WTC11 (cell line): Measurements from ENCODE around the gene RPRD2. TPM values are rescaled to one million over a fixed set of nuclear protein-coding genes. Genes with fewer than 3 reads are reported as not detected.

Source experiments
- ATAC-seq: fragments of 200-7000 bp; cut with Tn5 transposase; 2 replicates; pipeline ENCODE4 v1.10.0; 2021; ENCODE audit warnings: mild to moderate bottlenecking, moderate library complexity
- CTCF ChIA-PET: fragments of 300-600 bp; sonication (Branson Sonifier 250); formaldehyde crosslinking; loops from one replicate; lab custom pipeline; 2021; ENCODE audit warnings: antibody characterized with exemption; lab: Charles Lee
- POLR2A ChIA-PET: fragments of 350-600 bp; sonication (Branson Sonifier 250); formaldehyde crosslinking; loops from one replicate; lab custom pipeline; 2021; ENCODE audit warnings: antibody characterized with exemption; lab: Charles Lee
- DNase-seq: peaks from one replicate; pipeline ENCODE4 v3.0.0; 2021; ENCODE audit warnings: low spot score
- H3K27ac Mint-ChIP-seq: 2 replicates; pipeline ENCODE4 v1.8.0; 2021; ENCODE audit warnings: mixed read lengths
- H3K27me3 Mint-ChIP-seq: 2 replicates; pipeline ENCODE4 v1.8.0; 2021; ENCODE audit warnings: low read depth, mild to moderate bottlenecking, moderate library complexity, mixed read lengths
- H3K36me3 Mint-ChIP-seq: 2 replicates; pipeline ENCODE4 v1.8.0; 2021; ENCODE audit warnings: mixed read lengths
- H3K4me1 Mint-ChIP-seq: 2 replicates; pipeline ENCODE4 v1.8.0; 2022; ENCODE audit warnings: mixed read lengths
- H3K4me3 Mint-ChIP-seq: 2 replicates; pipeline ENCODE4 v1.8.0; 2021; ENCODE audit warnings: mild to moderate bottlenecking, moderate library complexity, mixed read lengths
- H3K9me3 Mint-ChIP-seq: 2 replicates; pipeline ENCODE4 v1.8.0; 2021; ENCODE audit warnings: mixed read lengths
- ARID4B ChIP-seq: sonication (generic); formaldehyde crosslinking; IDR thresholded peaks from 2 replicates; pipeline ENCODE4 v1.8.0; 2023; ENCODE audit warnings: missing genetic modification reagents, mild to moderate bottlenecking, borderline replicate concordance
- ATF1 ChIP-seq: sonication (generic); formaldehyde crosslinking; IDR thresholded peaks from 2 replicates; pipeline ENCODE4 v1.8.1; 2023; ENCODE audit warnings: mild to moderate bottlenecking, moderate library complexity, missing genetic modification reagents
- ATF2 ChIP-seq: sonication (generic); formaldehyde crosslinking; IDR thresholded peaks from 2 replicates; pipeline ENCODE4 v1.8.1; 2022; ENCODE audit warnings: low read depth, missing genetic modification reagents, borderline replicate concordance
- CREB1 ChIP-seq: sonication (generic); formaldehyde crosslinking; IDR thresholded peaks from 2 replicates; pipeline ENCODE4 v1.8.0; 2023; ENCODE audit warnings: mild to moderate bottlenecking, missing genetic modification reagents
- CREM ChIP-seq: sonication (generic); formaldehyde crosslinking; IDR thresholded peaks from 2 replicates; pipeline ENCODE4 v1.8.1; 2022; ENCODE audit warnings: mild to moderate bottlenecking, missing genetic modification reagents, moderate library complexity
- EMX1 ChIP-seq: fragments of 250-450 bp; sonication (Bioruptor Pico); IDR thresholded peaks from 2 replicates; pipeline ENCODE4 v1.8.0; 2021; ENCODE audit warnings: mild to moderate bottlenecking
- GTF2I ChIP-seq: fragments of 250-450 bp; sonication (Bioruptor Pico); conservative IDR thresholded peaks from 2 replicates; pipeline ENCODE4 v1.4.0; 2021; ENCODE audit warnings: mild to moderate bottlenecking
- HMGA2 ChIP-seq: fragments of 250-450 bp; sonication (Bioruptor Pico); IDR thresholded peaks from 2 replicates; pipeline ENCODE4 v1.4.0; 2021; ENCODE audit warnings: mild to moderate bottlenecking, moderate library complexity
- MXD4 ChIP-seq: fragments of 250-450 bp; sonication (Bioruptor Pico); IDR thresholded peaks from 2 replicates; pipeline ENCODE4 v1.8.0; 2021; ENCODE audit warnings: mild to moderate bottlenecking, moderate library complexity, borderline replicate concordance
- MYBL2 ChIP-seq: sonication (generic); formaldehyde crosslinking; IDR thresholded peaks from 2 replicates; pipeline ENCODE4 v1.8.1; 2023; ENCODE audit warnings: mild to moderate bottlenecking, moderate library complexity, missing genetic modification reagents
- PRDM15 ChIP-seq: sonication (generic); formaldehyde crosslinking; IDR thresholded peaks from 2 replicates; pipeline ENCODE4 v1.8.0; 2022; ENCODE audit warnings: missing genetic modification reagents
- SOX15 ChIP-seq: fragments of 250-450 bp; sonication (Bioruptor Pico); IDR thresholded peaks from 2 replicates; pipeline ENCODE4 v1.9.0; 2021; ENCODE audit warnings: mild to moderate bottlenecking
- ZNF232 ChIP-seq: sonication (generic); formaldehyde crosslinking; IDR thresholded peaks from 2 replicates; pipeline ENCODE4 v1.8.0; 2022; ENCODE audit warnings: mild to moderate bottlenecking, missing genetic modification reagents
- ZNF263 ChIP-seq: sonication (generic); formaldehyde crosslinking; IDR thresholded peaks from 2 replicates; pipeline ENCODE4 v1.8.1; 2022; ENCODE audit warnings: low read depth, mild to moderate bottlenecking, moderate library complexity, missing genetic modification reagents
- ZNF281 ChIP-seq: sonication (generic); formaldehyde crosslinking; IDR thresholded peaks from 2 replicates; pipeline ENCODE4 v1.8.0; 2023; ENCODE audit warnings: mild to moderate bottlenecking, missing genetic modification reagents
- ZNF317 ChIP-seq: sonication (generic); formaldehyde crosslinking; IDR thresholded peaks from 2 replicates; pipeline ENCODE4 v1.8.1; 2023; ENCODE audit warnings: low read depth, mild to moderate bottlenecking, moderate library complexity, missing genetic modification reagents, borderline replicate concordance
- ZNF423 ChIP-seq: fragments of 250-450 bp; sonication (Bioruptor Pico); IDR thresholded peaks from 2 replicates; pipeline ENCODE4 v2.1.2; 2022; ENCODE audit warnings: mild to moderate bottlenecking, moderate library complexity
- ZNF512 ChIP-seq: sonication (generic); formaldehyde crosslinking; IDR thresholded peaks from 2 replicates; pipeline ENCODE4 v1.8.1; 2022; ENCODE audit warnings: missing genetic modification reagents, borderline replicate concordance
- total RNA-seq: library from RNA; stranded (reverse); gene quantifications from 3 replicates; pipeline ENCODE4 v1.2.3, GENCODE V29; 2021

The RPRD2 gene
- total RNA-seq, 1 experiment from 2014 or later: 26.1 TPM

- ATAC-seq: no peak
- TF ChIP-seq EMX1 (CRISPR knock-in tag) (no peak), CREM (CRISPR knock-in tag) (no peak), HMGA2 (CRISPR knock-in tag) (no peak), ZNF232 (CRISPR knock-in tag) (no peak), ATF1 (CRISPR knock-in tag) (no peak), ZNF512 (no peak), SOX15 (no peak), ZNF263 (CRISPR knock-in tag) (no peak)
- DNase-seq: no peak
Measured at GRCh38 chr1:150362721-150363425, 1.1 kb upstream of the RPRD2 start.

GRCh38 chr1:150364231-150365003 lies 470 bp downstream of the RPRD2 start:
- ATAC-seq (peak; percentile 21), DNase-seq (peak; percentile 80)
- H3K27ac Mint-ChIP-seq: peak overlapping the region; percentile 99
- peaks cover 27% of the 10 kb centered on the region for H3K4me1 Mint-ChIP-seq
- CTCF ChIA-PET: interaction anchor here (1.0 to 1.1 kb wide), 2 partner anchors 107 to 168 kb away, joined by 4 to 5 read pairs; partner anchors contain the start of gene CA14
- peaks cover 4% of the 10 kb centered on the region; the same call in 1 of the 2 replicates for H3K27me3 Mint-ChIP-seq
- no peaks in the 10 kb centered on the region for H3K9me3 Mint-ChIP-seq
- H3K4me3 Mint-ChIP-seq: peak overlapping the region; percentile 99
- H3K36me3 Mint-ChIP-seq: peaks cover 11% of the 10 kb centered on the region
- POLR2A ChIA-PET: interaction anchor here (0.5 to 1.6 kb wide), 16 partner anchors 17 to 477 kb away, joined by 3 to 12 read pairs (median 3); partner anchors contain the start of genes ADAMTSL4, C1orf54, CA14 and CIART
- no peak for TF ChIP-seq ZNF263 (CRISPR knock-in tag)
- TF ChIP-seq PRDM15 (CRISPR knock-in tag): no peak
- no peak for TF ChIP-seq ZNF232 (CRISPR knock-in tag)
- TF ChIP-seq CREB1 (CRISPR knock-in tag): no peak
- no peak for TF ChIP-seq GTF2I (CRISPR knock-in tag)
- TF ChIP-seq ZNF317: no peak
- TF ChIP-seq ATF2 (CRISPR knock-in tag): no peak
- TF ChIP-seq MXD4 (CRISPR knock-in tag): no peak
- TF ChIP-seq ZNF423 (CRISPR knock-in tag): no peak
- TF ChIP-seq ARID4B (CRISPR knock-in tag): peak; percentile 17; the same call in 1 of the 2 replicates
- no peak for TF ChIP-seq MYBL2 (CRISPR knock-in tag)
- no peak for TF ChIP-seq HMGA2 (CRISPR knock-in tag)
- TF ChIP-seq ZNF281 (CRISPR knock-in tag): no peak

More at GRCh38 chr1:150362721-150363425, 1.1 kb upstream of the RPRD2 start:
- Mint-ChIP-seq H3K4me1 (peaks cover 27% of the 10 kb centered on the region), H3K9me3 (peaks cover 2% of the 10 kb centered on the region; the same call in 1 of the 2 replicates), H3K4me3 (peak overlapping the region; percentile 99), H3K27ac (peak overlapping the region; percentile 99), H3K36me3 (peaks cover 14% of the 10 kb centered on the region), H3K27me3 (peaks cover 4% of the 10 kb centered on the region; the same call in 1 of the 2 replicates)
- CTCF ChIA-PET: interaction anchor here (1.0 kb wide), 1 partner anchor 105 kb away, joined by 4 read pairs; the partner anchor contains the start of gene CA14
- POLR2A ChIA-PET: interaction anchor here (0.6 to 1.6 kb wide), 4 partner anchors 76 to 475 kb away, joined by 3 to 12 read pairs (median 5); partner anchors contain the start of genes CA14 and CIART
